ENCODE results near the gene AUNIP.

- no peak for TF ChIP-seq CTCF (IDR thresholded peaks at IDR 0.05)
- TF ChIP-seq EP300 (IDR thresholded peaks at IDR 0.05), result no peak
These were observed 13.5 kb upstream of the AUNIP start for GRCh38 chr1:25872713-25873112.

Data from upper lobe of left lung (tissue), 4 donors.